ENCODE measurements around the gene ANKS1B.

DNA sequence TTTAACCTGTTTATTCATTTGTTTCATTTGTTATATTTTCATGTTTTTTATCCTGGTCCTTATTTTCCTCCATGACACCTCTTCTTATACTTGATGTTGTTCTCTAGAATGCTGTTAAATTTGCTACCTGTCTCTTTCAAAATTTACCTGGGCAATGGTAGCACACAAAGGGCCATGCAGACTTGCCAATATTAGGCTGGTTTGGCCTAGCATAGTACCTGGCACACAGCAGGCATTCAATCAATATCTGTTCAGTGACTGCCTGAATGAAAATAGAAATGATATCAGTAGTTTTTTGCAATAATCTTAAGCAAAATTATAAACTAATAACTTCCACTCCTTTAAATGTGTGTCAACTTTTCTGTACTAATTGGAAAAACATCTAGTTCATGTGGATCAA, 1014.5 kb downstream of the ANKS1B start:
- TF ChIP-seq, protein P1, sequence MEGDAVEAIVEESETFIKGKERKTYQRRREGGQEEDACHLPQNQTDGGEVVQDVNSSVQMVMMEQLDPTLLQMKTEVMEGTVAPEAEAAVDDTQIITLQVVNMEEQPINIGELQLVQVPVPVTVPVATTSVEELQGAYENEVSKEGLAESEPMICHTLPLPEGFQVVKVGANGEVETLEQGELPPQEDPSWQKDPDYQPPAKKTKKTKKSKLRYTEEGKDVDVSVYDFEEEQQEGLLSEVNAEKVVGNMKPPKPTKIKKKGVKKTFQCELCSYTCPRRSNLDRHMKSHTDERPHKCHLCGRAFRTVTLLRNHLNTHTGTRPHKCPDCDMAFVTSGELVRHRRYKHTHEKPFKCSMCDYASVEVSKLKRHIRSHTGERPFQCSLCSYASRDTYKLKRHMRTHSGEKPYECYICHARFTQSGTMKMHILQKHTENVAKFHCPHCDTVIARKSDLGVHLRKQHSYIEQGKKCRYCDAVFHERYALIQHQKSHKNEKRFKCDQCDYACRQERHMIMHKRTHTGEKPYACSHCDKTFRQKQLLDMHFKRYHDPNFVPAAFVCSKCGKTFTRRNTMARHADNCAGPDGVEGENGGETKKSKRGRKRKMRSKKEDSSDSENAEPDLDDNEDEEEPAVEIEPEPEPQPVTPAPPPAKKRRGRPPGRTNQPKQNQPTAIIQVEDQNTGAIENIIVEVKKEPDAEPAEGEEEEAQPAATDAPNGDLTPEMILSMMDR (IDR thresholded peaks at IDR 0.05) = no peak
- TF ChIP-seq TCF7L2 (IDR thresholded peaks at IDR 0.05; ENCODE audit: low read depth, low read length) = no peak
- no peak for TF ChIP-seq POLR2AphosphoS5 (IDR thresholded peaks at IDR 0.05; ENCODE audit: low read depth, low read length)
